ENCODE measurements around the gene TAF11. TPM values are rescaled to one million over a fixed set of nuclear protein-coding genes. Genes with fewer than 3 reads are reported as not detected.

Gene TAF11, protein sequence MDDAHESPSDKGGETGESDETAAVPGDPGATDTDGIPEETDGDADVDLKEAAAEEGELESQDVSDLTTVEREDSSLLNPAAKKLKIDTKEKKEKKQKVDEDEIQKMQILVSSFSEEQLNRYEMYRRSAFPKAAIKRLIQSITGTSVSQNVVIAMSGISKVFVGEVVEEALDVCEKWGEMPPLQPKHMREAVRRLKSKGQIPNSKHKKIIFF
- total RNA-seq: 37.1 and 41.0 TPM in 2 replicates
- polyA plus RNA-seq: 25.2 and 30.7 TPM in 2 replicates
- polyA plus RNA-seq (2011; cell fraction: cytosol; rRNA removed): 33.3 and 34.6 TPM in 2 replicates
- 29.5 and 43.9 TPM in 2 replicates for polyA plus RNA-seq (2011; cell fraction: nucleus; rRNA removed)
- 30.0 and 44.2 TPM in 2 replicates for polyA plus RNA-seq (2012)
- polyA minus RNA-seq: 17.3 and 17.9 TPM in 2 replicates
- 10.0 TPM for polyA minus RNA-seq (2011; cell fraction: cytosol; rRNA and poly(A)+ RNA removed)
- 10.8 and 11.8 TPM in 2 replicates for polyA minus RNA-seq (2011; cell fraction: nucleus; rRNA and poly(A)+ RNA removed)
- percentile 86 among the genes with signal in this experiment for Bru-seq, nascent RNA
- BruChase-seq, experiment 1, labeled RNA remaining after a 6-hour chase: percentile 89 among the genes with signal in this experiment
- BruChase-seq, experiment 2, labeled RNA remaining after a 2-hour chase: percentile 95 among the genes with signal in this experiment
- long read RNA-seq, transcript TAF11-201 (5 exons, 1,580 nt): major isoform, 155 of 178 reads
- long read RNA-seq, partial matches to known transcripts: 6 of 178 reads
- long read RNA-seq, other reads (novel, unspliced or antisense): 13 of 178 reads

- intact Hi-C loops (cut with micrococcal nuclease): loop anchor here (1.0 to 2.0 kb wide), 4 partner anchors 23 to 131 kb away; partner anchors contain the start of gene SNRPC
- peaks cover 32% of the 10 kb centered on the region for H3K79me2 ChIP-seq (ENCODE audit: control insufficient read depth, insufficient read depth, low read length)
- TF ChIP-seq FOS (IDR thresholded peaks at IDR 0.05; ENCODE audit: borderline replicate concordance, insufficient read depth, low read length): no peak
- TF ChIP-seq JUN (IDR thresholded peaks at IDR 0.05; ENCODE audit: borderline replicate concordance, insufficient read depth, insufficient read length, low read depth): peak; percentile 73
- TF ChIP-seq, protein P1, sequence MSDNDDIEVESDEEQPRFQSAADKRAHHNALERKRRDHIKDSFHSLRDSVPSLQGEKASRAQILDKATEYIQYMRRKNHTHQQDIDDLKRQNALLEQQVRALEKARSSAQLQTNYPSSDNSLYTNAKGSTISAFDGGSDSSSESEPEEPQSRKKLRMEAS (IDR thresholded peaks at IDR 0.05; ENCODE audit: insufficient read depth, insufficient read length): peak; percentile 26
- no peak for TF ChIP-seq EZH2 (IDR thresholded peaks at IDR 0.05; ENCODE audit: borderline replicate concordance, low read depth, low read length, severe bottlenecking)
- TF ChIP-seq POLR2A (IDR thresholded peaks at IDR 0.05; ENCODE audit: low read depth, low read length): peak; percentile 83
- TF ChIP-seq GATA2 (IDR thresholded peaks at IDR 0.05; ENCODE audit: insufficient read depth, insufficient read length, low read depth, low read length): no peak
- TF ChIP-seq POLR2AphosphoS5 (IDR thresholded peaks at IDR 0.05; ENCODE audit: insufficient read depth, low read depth, low read length): peak; percentile 80
- peak; percentile 59 for TF ChIP-seq MYC (IDR thresholded peaks at IDR 0.05; ENCODE audit: low read depth, low read length)
- TF ChIP-seq CTCF (IDR thresholded peaks at IDR 0.05; ENCODE audit: extremely low read depth in 1 of 2, insufficient read depth in 1 of 2, low read depth in 1 of 2, low read length in 2 of 2): no peak
These were observed at the start of gene TAF11 for GRCh38 chr6:34887753-34888513. TAF11 (minus strand) TSS chr6:34888042; CDS start chr6:34887957, 85 bp downstream.

More at GRCh38 chr6:34887753-34888513, at the start of gene TAF11:
- Histone ChIP-seq H3K4me2 (ENCODE audit: insufficient read depth, low read length) (peak within 1 kb of the TSS; percentile 98), H3K4me1 (ENCODE audit: control insufficient read depth, extremely low read depth, insufficient read depth, low read length) (peaks cover 14% of the 10 kb centered on the region), H2AFZ (ENCODE audit: low read depth, low read length) (peak within 1 kb of the TSS; percentile 86), H3K9ac (replicated peaks; ENCODE audit: extremely low read depth, insufficient read depth, low read length) (peak within 1 kb of the TSS; percentile 86), H3K27me3 (ENCODE audit: control insufficient read depth in 2 of 2, insufficient read depth in 2 of 2, low read length in 2 of 2) (no peaks in the 10 kb centered on the region), H3K4me3 (replicated peaks in 1 of 3; ENCODE audit: insufficient read depth in 1 of 3, low read depth in 1 of 3, low read length in 3 of 3) (peak within 1 kb of the TSS; percentile 80 to 96 (median 87)), H3K9me3 (replicated peaks; ENCODE audit: control insufficient read depth, insufficient read depth, low read length) (no peaks in the 10 kb centered on the region), H3K9me1 (replicated peaks; ENCODE audit: control insufficient read depth, extremely low read depth, insufficient read depth, low read length) (no peaks in the 10 kb centered on the region), H3K36me3 (ENCODE audit: control insufficient read depth in 2 of 2, extremely low read depth in 1 of 2, insufficient read depth in 2 of 2, low read length in 2 of 2) (peaks cover 0 to 3% of the 10 kb centered on the region in 2 experiments), H3K27ac (ENCODE audit: insufficient read depth, low read depth, low read length) (peak within 1 kb of the TSS; percentile 82), H4K20me1 (replicated peaks; ENCODE audit: control insufficient read depth, extremely low read depth, insufficient read depth, low read length) (no peaks in the 10 kb centered on the region)
- ChIA-PET CTCF (interaction anchor here (0.6 to 4.5 kb wide), 11 partner anchors 9 to 428 kb away, joined by 3 to 18 read pairs (median 4); partner anchors contain the start of gene BLTP3A), POLR2A (interaction anchor here (0.9 kb wide), 1 partner anchor 96 kb away, joined by 3 read pairs; the partner anchor contains the start of gene BLTP3A)
- dilution Hi-C loops (cut with MboI; ENCODE audit: extremely low pct_ligation_motif_present, low sequenced_read_pairs): no loop called here
- FAIRE-seq (peak; percentile 88), DNase-seq (ENCODE audit: low read depth, low spot score) (peak; percentile 93)
- TSS peak; percentile 91 for BruUV-seq (replicated peaks)

All from endothelial cell of umbilical vein (primary cell).